Pulmonary artery endothelial cell (primary cell): ENCODE data around the gene FAIM2. TPM values are rescaled to one million over a fixed set of nuclear protein-coding genes. Genes with fewer than 3 reads are reported as not detected.

Experiments
- DNase-seq: peaks from one replicate; pipeline ENCODE4 v3.0.0-alpha.2; 2011; ENCODE audit warnings: low read depth, low spot score
- total RNA-seq: library from RNA; depleted of rRNA; stranded (reverse); fragments of >200 nt; gene quantifications from 2 replicates; pipeline ENCODE4 v1.2.3, GENCODE V29; 2014

FAIM2 gene
- total RNA-seq, 1 donor from 2014 or later: not detected

- no peak for DNase-seq
Observed at GRCh38 chr12:49827401-49828099, 76.2 kb downstream of the FAIM2 start.

- DNase-seq: no peak
Observed at GRCh38 chr12:49827051-49827400, 76.7 kb downstream of the FAIM2 start.

GRCh38 chr12:49825971-49826421, 77.7 kb downstream of the FAIM2 start:
- DNase-seq: no peak

GRCh38 chr12:49825360-49825970, 78.2 kb downstream of the FAIM2 start:
- no peak for DNase-seq

- DNase-seq: no peak
Observed at GRCh38 chr12:49824895-49825294, 78.8 kb downstream of the FAIM2 start.

GRCh38 chr12:49824416-49824815, 79.3 kb downstream of the FAIM2 start:
- no peak for DNase-seq

GRCh38 chr12:49823951-49824350, 79.7 kb downstream of the FAIM2 start:
- DNase-seq: no peak

- no peak for DNase-seq
Observed at GRCh38 chr12:49823350-49823749, 80.3 kb downstream of the FAIM2 start.

- no peak for DNase-seq
Observed at GRCh38 chr12:49821373-49822287, 82.1 kb downstream of the FAIM2 start.

GRCh38 chr12:49819786-49820185, 83.9 kb downstream of the FAIM2 start:
- DNase-seq: no peak

GRCh38 chr12:49818241-49818895, 85.3 kb downstream of the FAIM2 start:
- DNase-seq: no peak

Other genes with a start within 250 kb of the FAIM2 start
- 69.7 and 80.3 TPM in 2 replicates for gene FMNL3, start 196.5 kb downstream of the FAIM2 start, total RNA-seq
- gene TMBIM6, start 162.3 kb downstream of the FAIM2 start, total RNA-seq: 333 and 433 TPM in 2 replicates
- 11.8 and 11.9 TPM in 2 replicates for gene NCKAP5L, start 75.5 kb downstream of the FAIM2 start, total RNA-seq
- 2.3 and 3.1 TPM in 2 replicates for gene BCDIN3D, start 60.8 kb downstream of the FAIM2 start, total RNA-seq
- not detected in 2 replicates for gene AQP2, start 46.8 kb upstream of the FAIM2 start, total RNA-seq
- 0.07 and 0.60 TPM in 2 replicates for gene AQP5, start 58.0 kb upstream of the FAIM2 start, total RNA-seq
- 0.04 TPM in 1 of 2 replicates, not detected in the other for gene AQP6, start 69.0 kb upstream of the FAIM2 start, total RNA-seq
- 49.2 and 84.9 TPM in 2 replicates for gene RACGAP1, start 121.6 kb upstream of the FAIM2 start, total RNA-seq
- gene ASIC1, start 153.7 kb upstream of the FAIM2 start, total RNA-seq: 0.14 and 0.59 TPM in 2 replicates
- gene SMARCD1, start 181.4 kb upstream of the FAIM2 start, total RNA-seq: 64.4 and 66.3 TPM in 2 replicates
- gene GPD1, start 200.1 kb upstream of the FAIM2 start, total RNA-seq: not detected in 2 replicates
- 21.0 and 41.5 TPM in 2 replicates for gene COX14, start 208.3 kb upstream of the FAIM2 start, total RNA-seq